GM18517 (cell line): ENCODE measurements around the gene TM4SF20.
"Not testable (repeated sequence)": the region's sequence is repeated elsewhere in the genome, so short reads cannot be mapped to it uniquely, and the experiment has no call there.

Experiments
- ATAC-seq: cut with Tn5 transposase; IDR thresholded peaks from one replicate; pipeline ENCODE4 v1.9.1; 2021; ENCODE audit warnings: mild to moderate bottlenecking, moderate library complexity; ENCODE audit not compliant: unreplicated experiment

The TM4SF20 gene

DNA sequence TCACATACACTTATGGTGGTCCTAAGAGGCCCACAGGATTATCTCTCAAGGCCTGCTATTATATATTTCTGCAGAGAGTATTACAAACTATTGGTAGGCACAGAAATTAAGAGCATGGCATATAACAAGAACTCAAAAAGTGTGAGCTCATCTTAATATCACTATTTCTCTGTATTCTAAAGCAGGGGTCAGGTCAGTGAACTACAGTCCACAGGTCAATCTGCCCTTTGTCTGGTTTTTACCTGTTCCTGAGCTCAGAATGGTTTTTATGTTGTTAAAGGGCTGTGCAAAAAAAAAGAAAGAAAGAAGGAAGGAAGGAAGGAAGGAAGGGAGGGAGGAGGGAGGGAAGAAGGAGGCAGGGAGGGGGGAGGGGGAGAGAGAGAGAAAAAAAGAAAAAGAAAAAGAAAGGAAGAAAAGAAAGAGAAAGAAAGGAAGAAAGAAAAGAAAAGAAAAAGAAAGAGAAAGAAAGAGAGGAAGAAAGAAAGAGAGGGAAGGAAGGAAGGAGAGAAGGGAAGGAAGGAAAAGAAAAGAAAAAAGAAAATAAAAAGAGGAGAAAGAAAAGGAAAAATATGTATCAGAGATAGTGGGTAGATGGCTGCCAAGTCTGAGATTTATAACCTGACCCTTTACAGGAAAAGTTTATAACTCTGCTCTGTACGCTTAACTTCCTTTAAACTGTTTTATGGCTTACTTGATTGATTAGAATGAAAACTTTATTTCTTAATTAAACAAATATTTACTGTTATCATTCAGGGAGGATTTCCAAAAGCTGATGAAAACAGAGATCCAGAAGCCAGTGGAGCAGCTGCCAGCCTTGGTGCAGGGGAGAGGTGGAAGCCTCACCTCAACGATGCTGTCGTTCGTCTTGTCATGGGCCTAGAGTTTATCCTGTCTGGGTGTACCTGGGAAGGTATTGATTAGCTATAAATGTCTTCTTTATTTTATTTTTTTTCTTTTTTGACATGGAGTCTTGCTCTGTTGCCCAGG lies 19.9 kb upstream of the TM4SF20 start:
- no peak for ATAC-seq

DNA sequence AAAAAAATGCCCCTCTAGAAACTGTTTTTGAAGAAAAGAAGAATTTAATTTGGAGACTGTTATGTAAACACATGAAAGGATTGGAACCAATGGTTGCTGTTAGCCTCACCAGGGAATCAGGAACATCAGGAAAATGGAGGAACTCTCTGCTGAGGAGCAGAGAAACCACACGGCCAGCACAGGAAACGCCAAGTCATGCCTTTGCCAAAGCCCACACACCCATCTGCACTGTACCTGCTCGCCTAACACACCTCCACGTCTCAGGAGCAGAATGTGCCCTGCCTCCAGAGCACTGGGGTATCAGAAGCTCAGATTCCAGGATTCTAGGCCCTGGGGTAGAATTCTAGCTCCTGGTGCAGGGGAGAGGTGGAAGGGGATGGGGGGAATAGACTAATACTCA lies 18.5 kb upstream of the TM4SF20 start:
- no peak for ATAC-seq

DNA sequence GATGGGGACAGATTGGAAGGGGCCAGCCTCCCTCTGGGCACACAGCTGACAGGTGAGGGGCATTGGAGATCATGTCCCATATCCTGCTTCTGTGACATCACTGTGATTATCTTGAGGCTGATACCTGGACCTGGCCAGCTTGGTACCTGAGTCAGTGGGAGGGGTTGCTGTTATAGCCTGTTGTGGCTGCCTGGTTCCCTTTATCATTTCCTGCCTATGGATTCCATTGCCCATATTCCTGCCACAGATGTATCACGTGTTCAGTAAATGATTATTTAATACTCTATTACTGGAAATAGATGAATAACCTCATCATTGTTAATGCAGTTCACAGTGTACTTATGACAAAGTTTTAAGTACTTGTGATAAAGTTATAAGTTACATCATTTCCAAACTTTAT lies 16.4 kb upstream of the TM4SF20 start:
- no peak for ATAC-seq

- no peak for ATAC-seq
These were observed 15.3 kb upstream of the TM4SF20 start for GRCh38 chr2:227394401-227394800.

- no peak for ATAC-seq
These were observed 11.6 kb upstream of the TM4SF20 start for GRCh38 chr2:227390468-227391256.

DNA sequence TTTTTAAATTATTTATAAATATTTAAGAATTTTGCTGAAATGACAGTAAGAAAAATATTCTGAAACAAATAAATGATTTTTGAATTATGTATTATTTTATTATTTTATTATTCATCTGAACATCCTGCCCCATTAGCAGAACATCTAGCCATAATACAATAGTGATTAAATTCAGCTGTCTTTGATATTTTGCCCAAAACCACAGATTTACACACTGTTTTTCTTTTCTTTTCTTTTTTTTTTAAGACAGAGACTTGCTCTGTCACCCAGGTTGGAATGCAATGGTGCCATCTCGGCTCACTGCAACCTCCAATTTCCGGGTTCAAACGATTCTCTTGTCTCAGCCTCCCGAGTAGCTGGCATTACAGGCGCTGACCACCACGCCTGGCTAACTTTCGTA lies 10.6 kb upstream of the TM4SF20 start:
- ATAC-seq, result no peak

GRCh38 chr2:227389231-227389630 lies 10.1 kb upstream of the TM4SF20 start:
- no peak for ATAC-seq

DNA sequence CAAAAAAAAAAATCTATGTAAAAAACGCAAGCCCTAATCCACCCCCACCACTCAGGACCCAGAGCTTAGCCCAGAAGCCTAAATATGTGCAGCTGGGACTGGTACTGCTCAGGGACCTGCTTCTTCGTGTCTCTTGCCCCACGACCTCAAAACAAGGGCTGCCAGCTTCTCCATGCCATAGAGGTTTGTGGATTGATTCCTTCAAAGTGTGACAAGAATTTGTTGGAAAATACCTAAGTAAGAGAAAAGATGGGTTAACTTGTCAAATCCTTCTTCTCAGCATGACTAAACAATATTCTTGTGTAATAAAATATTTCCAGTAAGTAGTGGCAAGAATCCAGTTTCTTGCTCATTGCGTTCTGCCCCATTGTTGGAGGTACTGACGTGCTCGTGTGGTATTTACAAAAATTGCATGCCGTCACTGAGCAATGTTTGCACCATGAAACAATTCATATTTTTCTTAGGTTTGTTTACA lies 9.5 kb upstream of the TM4SF20 start:
- no peak for ATAC-seq

DNA sequence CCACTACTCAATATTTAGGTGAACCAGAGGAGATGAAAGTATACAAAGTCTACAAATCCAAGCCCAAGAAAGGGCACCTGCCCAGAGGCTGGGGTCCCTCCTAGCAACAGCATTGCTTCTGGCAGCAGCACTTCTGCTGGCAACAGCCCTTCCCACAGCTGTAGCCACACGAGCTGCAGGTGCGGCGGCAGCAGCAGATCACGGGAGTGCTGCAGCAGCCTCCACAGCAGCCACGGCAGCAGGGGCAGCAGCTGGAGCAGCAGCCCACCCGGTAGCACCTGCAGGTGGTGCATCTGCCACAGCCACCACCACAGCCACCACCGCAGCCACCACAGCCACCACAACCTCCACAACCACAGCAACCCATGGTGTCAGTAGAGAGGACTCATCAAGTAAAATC lies 8.5 kb upstream of the TM4SF20 start, which contains the start of gene SCYGR1:
Gene SCYGR1, minus strand, starts transcription at position 367 of the 400 bp plus-strand sequence. Its CDS starts 0 bp downstream, at position 367.
- ATAC-seq, result not testable (repeated sequence)

DNA sequence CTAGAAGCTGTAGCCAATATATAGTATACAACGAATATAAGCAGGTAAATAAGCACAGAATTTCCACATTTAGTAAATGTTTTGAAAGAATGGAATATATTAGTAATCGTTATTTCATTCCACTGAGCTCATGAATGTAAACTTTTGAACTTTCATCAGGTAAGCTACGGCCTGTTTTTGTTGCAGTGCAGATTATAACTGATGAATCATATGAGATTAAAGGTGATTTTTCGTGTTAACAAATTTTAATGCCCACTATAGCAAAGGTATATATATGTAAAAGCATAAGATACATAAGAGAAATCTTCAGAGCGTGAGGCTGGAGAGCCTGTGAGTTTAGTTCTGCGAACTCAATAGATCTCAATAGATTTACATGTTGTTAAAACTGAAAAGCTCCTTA lies 7.5 kb upstream of the TM4SF20 start:
- no peak for ATAC-seq

DNA sequence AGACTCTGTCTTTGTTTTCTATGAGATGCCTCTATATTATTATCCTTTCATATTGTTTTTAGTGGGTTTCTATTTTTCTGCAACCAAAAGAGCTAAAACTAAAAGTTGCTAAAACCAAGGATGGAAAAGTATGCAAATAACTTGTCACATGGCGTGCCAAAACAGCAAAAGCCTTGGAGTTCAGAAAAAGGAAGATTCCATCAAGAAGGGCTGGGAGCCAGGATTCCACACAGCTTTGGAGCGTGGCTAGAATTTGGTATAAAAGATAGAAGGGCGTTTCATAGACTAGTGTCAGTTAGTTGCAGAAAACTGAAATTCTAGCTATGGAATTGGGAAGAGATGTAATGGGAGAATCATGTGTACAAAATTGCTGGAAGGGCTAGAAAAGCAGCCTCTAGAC lies 4.6 kb upstream of the TM4SF20 start:
- ATAC-seq, result no peak

DNA sequence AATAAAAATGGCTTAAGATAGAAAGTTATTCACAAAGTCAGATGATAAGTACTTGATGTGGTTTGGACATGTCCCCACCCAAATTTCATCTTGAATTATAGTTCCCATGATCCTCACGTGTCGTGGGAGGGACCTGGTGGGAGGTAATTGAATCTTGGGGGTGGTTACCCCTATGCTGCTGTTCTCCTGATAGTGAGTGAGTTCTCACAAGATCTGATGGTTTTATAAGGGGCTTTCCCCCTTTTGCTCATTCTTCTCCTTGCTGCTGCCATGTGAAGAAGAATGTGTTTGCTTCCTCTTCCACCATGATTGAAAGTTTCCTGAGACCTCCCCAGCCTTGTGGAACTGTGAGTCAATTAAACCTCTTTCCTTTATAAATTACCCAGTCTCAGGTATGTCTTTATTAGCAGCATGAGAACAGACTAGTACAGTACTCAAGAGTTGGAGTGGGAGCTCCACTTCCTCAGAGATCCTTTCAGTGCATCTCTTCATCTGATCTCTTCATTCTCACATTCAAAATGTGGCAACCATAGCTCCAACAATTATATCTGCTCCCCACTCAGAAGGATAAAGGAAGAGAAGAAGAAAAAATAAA lies 3.2 kb upstream of the TM4SF20 start:
- not testable (repeated sequence) for ATAC-seq

DNA sequence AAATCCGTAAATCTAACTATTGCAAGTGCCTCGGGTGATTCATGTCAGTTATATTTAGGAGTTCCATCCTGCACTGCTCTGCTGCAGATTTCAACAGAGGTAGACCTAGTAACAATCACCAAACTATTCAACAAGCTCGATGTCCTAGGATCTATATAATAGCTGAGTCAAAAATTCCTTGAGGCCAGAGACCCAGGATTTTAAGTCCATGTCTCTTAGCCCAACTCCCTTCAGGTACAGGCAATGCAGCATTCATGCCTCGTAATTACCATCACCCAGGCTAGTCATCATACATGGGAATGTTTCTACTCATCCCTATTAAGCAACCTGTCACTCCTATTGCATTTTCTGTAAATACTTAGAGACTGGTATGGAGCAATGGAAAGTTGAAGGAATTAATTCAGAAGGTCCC lies 729 bp downstream of the TM4SF20 start:
- ATAC-seq, result no peak

GRCh38 chr2:227377467-227378351 lies 1.4 kb downstream of the TM4SF20 start:
- no peak for ATAC-seq

- no peak for ATAC-seq
These were observed 2.3 kb downstream of the TM4SF20 start for GRCh38 chr2:227376656-227377396.

GRCh38 chr2:227374158-227374557 lies 4.9 kb downstream of the TM4SF20 start:
- ATAC-seq, result no peak

- ATAC-seq, result no peak
These were observed 5.7 kb downstream of the TM4SF20 start for GRCh38 chr2:227373389-227373788.

DNA sequence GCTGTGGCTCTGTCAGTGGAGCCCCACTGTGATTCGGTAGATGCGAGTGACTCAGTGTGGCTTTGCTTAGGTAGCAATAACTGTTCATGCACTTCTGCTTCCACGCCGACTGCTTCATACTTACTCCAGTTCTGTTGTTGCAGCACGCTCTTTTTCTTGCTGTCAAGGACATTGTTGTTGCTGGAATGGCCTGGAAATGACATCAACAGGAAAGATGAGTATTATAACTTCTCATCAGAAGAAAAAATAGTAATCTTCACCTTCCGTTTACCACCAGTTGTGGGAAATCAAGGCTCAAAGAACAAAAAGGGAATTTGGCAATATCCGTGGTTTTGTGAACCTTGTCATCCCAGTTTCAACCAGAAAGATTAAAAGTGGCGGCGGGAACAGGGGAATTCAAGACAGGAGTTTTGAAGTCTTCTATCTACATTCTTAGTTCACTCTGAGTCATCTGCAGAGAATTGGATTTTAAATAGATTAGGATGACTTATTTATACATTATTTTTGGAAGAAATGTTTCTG lies 8.3 kb downstream of the TM4SF20 start:
- no peak for ATAC-seq

- no peak for ATAC-seq
These were observed 9.0 kb downstream of the TM4SF20 start for GRCh38 chr2:227370092-227370491.
